CD4-positive, alpha-beta T cell treated with Interferon alpha-2 for 1 hour (primary cell): ENCODE measurements around the gene TMEM179.
A peak's percentile ranks its signal among the peaks of the same experiment; 100 is the strongest.

Experiments
- DNase-seq, 2 donors: peaks; one replicate each; pipeline ENCODE4 v3.0.0-alpha.2; 2020 to 2022

Gene TMEM179

GRCh38 chr14:104567141-104567956, 37.2 kb downstream of the TMEM179 start:
- no peak for DNase-seq

DNA sequence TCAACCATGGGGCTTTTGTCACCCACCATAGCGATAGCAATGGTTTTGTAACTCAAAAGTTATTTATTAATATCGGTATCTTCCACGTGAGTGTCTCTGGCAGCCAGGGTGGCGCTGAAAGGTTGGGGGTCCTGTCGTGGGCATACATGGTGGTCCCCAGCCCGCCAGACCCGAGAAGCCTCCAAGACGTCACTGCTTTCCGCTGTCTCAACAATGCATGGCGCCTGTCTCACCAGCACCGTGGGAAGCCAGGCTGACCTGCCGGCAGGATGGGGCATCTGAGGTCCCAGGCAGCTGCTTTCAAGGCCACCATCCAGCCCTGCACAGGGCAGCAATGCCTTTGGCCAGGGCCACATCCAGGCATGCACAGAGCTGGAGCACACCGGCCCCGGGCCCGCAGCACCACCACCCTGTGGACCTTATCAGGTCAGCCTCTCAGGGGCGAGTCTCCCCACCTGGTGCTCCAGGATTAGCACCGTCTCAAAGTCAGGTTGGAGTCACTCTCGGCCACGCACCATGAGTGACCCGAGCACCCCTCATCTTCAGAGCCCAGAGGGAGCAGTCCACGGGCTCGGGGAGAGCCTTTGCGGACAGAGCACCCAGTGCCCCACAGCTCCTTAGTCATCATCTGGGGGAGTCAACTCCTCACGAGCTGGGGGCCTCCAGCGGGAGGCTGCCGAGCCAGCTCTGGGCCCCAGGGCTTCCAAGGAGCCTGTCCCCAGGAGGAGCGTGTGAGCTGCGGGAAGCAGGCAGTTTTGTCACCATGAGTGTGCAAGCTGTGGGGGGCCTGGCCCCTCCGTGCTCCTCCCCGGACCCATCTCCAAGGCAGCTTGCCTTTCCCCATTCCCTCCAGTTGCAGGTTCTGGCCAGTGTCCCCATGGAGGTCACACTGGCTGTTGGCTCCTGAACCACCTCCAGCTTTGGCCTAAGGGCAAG, 39.6 kb downstream of the TMEM179 start:
- no peak for DNase-seq

- peak; percentile 55 to 67 for DNase-seq
Observed at GRCh38 chr14:104563742-104564615, 40.6 kb downstream of the TMEM179 start.

GRCh38 chr14:104563191-104563741, 41.3 kb downstream of the TMEM179 start:
- no peak for DNase-seq

- no peak for DNase-seq
Observed at GRCh38 chr14:104562606-104563005, 42.0 kb downstream of the TMEM179 start.

DNA sequence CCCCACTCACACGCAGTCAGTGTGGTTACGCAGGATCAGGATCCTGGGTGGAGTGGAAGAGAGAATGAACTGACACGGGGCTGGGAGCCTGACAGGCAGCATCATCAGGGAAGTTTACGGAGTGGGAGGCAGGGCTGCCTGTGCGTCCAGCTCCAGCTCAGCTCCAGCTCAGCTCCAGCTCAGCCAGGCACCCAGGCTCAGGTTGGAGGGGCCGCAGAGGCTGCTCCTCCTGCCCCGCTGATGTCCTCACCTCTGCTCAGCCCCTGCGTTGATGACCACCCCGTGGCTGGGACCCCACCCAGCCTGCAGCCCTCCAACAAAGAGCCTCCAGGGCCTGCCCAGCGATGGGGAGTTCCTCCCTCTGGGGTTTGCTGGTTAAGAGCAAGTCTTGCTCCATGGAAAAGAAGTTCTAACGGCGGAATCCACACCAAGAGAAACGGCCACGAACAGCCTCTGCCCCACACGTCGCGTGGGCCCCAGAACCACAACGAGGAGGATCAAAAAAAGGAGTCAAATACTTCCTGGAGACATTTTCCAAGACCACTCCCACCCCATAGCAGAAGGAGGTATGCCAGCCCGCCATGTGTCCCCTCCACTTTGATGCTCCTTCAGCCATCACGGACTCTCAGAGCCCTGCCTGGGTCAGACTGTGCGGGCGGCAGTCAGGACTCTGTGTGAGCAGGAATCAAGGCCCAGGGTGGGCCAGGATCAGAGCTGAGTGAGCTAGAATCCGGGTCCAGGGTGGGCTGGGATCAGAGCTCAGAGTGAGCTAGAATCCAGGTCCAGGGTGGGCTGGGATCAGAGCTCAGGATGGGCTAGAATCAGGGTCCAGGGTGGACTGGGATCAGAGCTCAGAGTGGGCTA, 42.7 kb downstream of the TMEM179 start:
- DNase-seq, result no peak

- no peak for DNase-seq
Observed at GRCh38 chr14:104561124-104561557, 43.4 kb downstream of the TMEM179 start.

DNA sequence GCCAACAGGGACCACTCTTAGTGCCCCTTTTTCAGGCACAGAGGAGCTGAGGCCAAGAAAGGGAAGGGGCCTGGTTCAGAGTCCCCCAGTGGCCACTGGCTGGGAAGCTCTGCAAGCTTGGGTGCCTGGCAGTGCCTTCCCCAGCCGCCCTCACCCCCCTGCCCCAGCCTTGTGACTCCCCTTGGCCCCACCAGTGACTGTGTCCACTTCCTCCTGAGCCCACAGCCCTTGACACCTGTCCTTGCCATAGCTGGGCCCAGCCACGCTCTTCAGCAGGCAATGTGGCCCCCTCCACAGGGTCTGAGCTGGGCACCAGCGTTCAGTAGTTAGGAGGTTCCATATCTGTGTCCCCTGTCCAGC, 44.0 kb downstream of the TMEM179 start:
- no peak for DNase-seq

DNA sequence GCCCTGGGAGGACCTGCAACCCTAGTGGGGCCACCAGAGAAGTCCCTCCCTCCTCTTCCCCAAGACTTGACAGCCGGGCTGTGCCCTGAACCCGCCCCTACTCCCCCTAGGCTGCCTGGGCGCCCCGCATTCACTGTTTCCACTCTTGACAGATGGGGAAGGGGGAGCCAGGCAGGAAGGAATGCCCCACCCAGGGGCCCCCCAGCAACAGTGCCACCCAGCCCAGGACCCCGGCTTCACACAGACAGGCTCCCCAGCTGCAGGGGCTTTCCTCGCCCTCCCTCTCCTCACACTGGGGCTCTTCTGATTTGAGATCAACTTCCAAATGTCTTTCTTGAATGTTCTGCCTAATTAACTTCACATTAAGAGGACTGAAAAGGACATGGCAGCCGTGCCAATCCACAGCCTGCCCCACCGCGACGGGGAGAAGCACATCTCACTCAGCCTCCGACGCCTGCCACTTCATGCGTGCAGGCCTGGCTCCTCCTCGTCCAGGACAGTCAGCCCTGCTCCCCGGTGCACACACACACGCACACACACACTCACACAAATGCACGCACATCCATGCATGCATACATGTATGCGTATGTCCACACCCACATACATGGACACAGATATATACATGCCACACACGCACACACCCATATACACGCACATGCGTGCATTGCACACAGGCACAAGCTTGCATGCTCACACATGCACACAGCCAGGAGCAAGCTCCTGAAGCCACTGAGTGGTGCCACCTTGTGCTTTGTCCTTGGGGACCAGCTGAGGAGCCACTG, 44.6 kb downstream of the TMEM179 start:
- no peak for DNase-seq

- no peak for DNase-seq
Observed at GRCh38 chr14:104559028-104559803, 45.4 kb downstream of the TMEM179 start.

GRCh38 chr14:104558231-104559027, 46.1 kb downstream of the TMEM179 start:
- DNase-seq, result no peak

DNA sequence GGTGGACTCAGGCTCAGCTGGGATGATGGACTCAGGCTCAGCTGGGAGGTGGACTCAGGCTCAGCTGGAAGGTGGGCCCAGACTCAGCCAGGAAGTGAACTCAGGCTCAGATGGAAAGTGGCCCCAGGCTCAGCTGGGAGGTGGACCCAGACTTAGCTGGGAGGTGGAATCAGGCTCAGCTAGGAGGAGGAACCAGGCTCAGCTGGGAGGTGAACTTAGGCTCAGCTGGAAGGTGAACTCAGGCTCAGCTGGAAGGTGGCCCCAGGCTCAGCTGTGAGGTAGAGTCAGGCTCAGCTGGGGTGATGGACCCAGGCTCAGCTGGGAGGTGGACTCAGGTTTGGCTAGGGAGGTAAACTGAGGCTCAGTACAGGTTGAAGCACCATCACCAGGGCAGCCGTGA, 46.8 kb downstream of the TMEM179 start:
- DNase-seq, result no peak

- DNase-seq, result no peak
Observed at GRCh38 chr14:104557086-104557485, 47.5 kb downstream of the TMEM179 start.

- DNase-seq, result no peak
Observed at GRCh38 chr14:104556256-104557021, 48.1 kb downstream of the TMEM179 start.

DNA sequence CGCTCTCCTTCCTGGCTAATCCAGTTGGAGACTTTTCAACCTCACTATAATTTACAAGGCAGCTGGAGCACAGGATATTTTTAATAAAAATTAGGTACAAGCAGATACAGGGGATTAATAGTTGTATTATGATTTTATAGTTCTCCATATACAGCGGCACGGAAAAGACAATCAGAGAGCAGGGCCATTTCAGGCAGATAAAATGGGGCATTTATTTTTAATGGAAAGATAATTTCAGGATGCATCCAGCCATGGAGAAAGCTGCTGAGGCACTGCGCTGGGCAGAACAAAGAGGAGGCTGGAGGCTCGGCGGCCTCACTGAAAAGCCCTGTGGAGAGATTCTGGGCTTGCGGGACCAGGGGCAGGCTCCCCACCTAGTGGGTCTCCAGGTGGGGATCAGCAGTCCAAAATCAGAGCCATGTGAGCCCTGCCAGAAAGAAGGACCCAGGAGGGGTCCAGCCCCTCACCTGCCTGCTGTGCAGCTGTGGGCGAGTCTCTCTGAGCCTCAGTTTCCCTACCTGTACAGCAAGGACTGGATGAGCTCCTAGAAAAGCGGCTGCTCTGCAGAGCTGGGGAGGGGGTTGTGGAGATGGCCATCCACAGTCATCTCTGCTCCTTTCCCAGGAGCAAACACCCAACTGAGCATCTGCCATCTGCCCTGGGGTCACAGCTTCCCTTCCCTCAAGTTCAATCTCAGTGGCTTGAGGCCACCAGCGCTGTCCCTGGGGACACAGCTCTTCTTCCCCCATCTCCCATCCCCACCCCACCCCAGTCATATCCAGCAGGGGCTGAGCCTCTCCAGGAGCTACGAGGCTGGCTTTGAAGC, 48.9 kb downstream of the TMEM179 start:
- DNase-seq, result no peak

- DNase-seq, result no peak
Observed at GRCh38 chr14:104554608-104555429, 49.8 kb downstream of the TMEM179 start.
